HPDE6-E6E7 (cell line): Measurements from ENCODE around the gene EEF1AKMT4.

ENCODE experiments used
- DNase-seq: peaks from one replicate; pipeline ENCODE4 v3.0.0; 2011; ENCODE audit warnings: missing footprints; ENCODE audit errors: extremely low spot score

The EEF1AKMT4 gene

GRCh38 chr3:184235381-184236032 is 14.0 kb upstream of the EEF1AKMT4 start:
- DNase-seq = no peak

- no peak for DNase-seq
Observed at GRCh38 chr3:184236033-184236410, 13.4 kb upstream of the EEF1AKMT4 start.

GRCh38 chr3:184236636-184237035 is 12.8 kb upstream of the EEF1AKMT4 start:
- DNase-seq = no peak

- no peak for DNase-seq
Observed at GRCh38 chr3:184237211-184237610, 12.3 kb upstream of the EEF1AKMT4 start.

GRCh38 chr3:184237807-184238206 is 11.7 kb upstream of the EEF1AKMT4 start:
- no peak for DNase-seq

GRCh38 chr3:184238246-184238818 is 11.1 kb upstream of the EEF1AKMT4 start:
- DNase-seq = no peak

- no peak for DNase-seq
Observed at GRCh38 chr3:184239221-184239620, 10.3 kb upstream of the EEF1AKMT4 start.

- no peak for DNase-seq
Observed at GRCh38 chr3:184239708-184240107, 9.8 kb upstream of the EEF1AKMT4 start.

GRCh38 chr3:184240384-184241140 is 8.9 kb upstream of the EEF1AKMT4 start:
- DNase-seq = no peak

- no peak for DNase-seq
Observed at GRCh38 chr3:184241141-184241446, 8.4 kb upstream of the EEF1AKMT4 start.

GRCh38 chr3:184241447-184242296 is 7.8 kb upstream of the EEF1AKMT4 start:
- no peak for DNase-seq

- DNase-seq = no peak
Observed at GRCh38 chr3:184242297-184242685, 7.2 kb upstream of the EEF1AKMT4 start.

GRCh38 chr3:184248454-184249411 is 739 bp upstream of the EEF1AKMT4 start, which contains the start of gene ALG3:
ALG3 (minus strand) TSS chr3:184248962; CDS start chr3:184248940, 22 bp downstream.
- DNase-seq = no peak

- peak; percentile 88 for DNase-seq
Observed at GRCh38 chr3:184250167-184250828, 826 bp downstream of the EEF1AKMT4 start.

GRCh38 chr3:184255291-184256039 is 6.0 kb downstream of the EEF1AKMT4 start:
- no peak for DNase-seq

GRCh38 chr3:184257083-184257915 is 7.8 kb downstream of the EEF1AKMT4 start:
- no peak for DNase-seq

- DNase-seq = no peak
Observed at GRCh38 chr3:184258926-184259325, 9.5 kb downstream of the EEF1AKMT4 start.

- no peak for DNase-seq
Observed at GRCh38 chr3:184259396-184259877, 10.0 kb downstream of the EEF1AKMT4 start.
